ENCODE data around the gene SLC37A2.
"Not testable (repeated sequence)": the region's sequence is repeated elsewhere in the genome, so short reads cannot be mapped to it uniquely, and the experiment has no call there.

The SLC37A2 gene

DNA sequence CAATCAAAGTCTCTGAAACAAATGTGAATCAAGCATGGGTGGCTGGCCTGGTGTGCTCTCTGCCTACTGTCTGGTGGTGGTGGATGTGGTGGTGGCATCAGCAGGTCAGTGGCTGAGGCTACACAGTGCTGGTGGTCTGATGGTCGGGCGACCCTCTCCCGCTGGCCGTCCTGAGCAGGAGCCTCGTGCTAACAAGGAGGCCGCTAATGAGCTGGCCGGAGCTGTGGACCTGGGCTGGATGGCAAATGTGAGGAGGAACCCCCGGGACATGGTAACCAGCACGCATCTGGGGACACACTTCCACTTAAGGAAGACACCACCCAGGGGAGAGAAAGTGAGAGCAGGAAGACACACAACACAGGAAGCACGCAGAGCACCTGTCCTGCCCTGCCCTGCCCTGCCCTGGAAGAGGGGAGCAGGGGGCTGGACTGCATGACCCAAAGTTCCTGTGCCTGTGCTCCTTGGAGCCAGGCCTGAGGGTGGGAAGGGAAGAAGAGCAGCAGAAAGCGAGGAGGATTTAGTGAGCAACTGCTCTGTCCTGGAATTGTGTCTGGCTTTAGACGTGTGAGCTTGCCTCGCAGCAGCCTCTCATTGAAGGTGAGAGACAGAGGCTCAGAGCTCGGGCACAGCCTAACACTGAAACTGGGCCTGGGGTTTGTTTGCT lies 23.7 kb downstream of the SLC37A2 start:
- H3K4me1 ChIP-seq (ENCODE audit: insufficient read depth, low read length), result peaks cover 8% of the 10 kb centered on the region
- no peaks in the 10 kb centered on the region for H3K27me3 ChIP-seq (ENCODE audit: control insufficient read depth in 1 of 2, insufficient read depth in 2 of 2, low read length in 2 of 2)
- no peak overlapping the region for H3K27ac ChIP-seq (ENCODE audit: low read depth, low read length)
- H3K9me3 ChIP-seq (ENCODE audit: low read length), result no peaks in the 10 kb centered on the region
- H3K36me3 ChIP-seq (ENCODE audit: insufficient read depth, low read length), result no peaks in the 10 kb centered on the region
- no peak overlapping the region for H3K9ac ChIP-seq (ENCODE audit: low read length)
- H3K4me3 ChIP-seq (ENCODE audit: low read depth in 1 of 2, low read length in 2 of 2), result no peak overlapping the region

- no peaks in the 10 kb centered on the region for H3K36me3 ChIP-seq (ENCODE audit: insufficient read depth, low read length)
- H3K4me1 ChIP-seq (ENCODE audit: insufficient read depth, low read length), result peaks cover 8% of the 10 kb centered on the region
- H3K27ac ChIP-seq (ENCODE audit: low read depth, low read length), result no peak overlapping the region
- H3K4me3 ChIP-seq (ENCODE audit: low read depth in 1 of 2, low read length in 2 of 2), result no peak overlapping the region
- no peaks in the 10 kb centered on the region for H3K27me3 ChIP-seq (ENCODE audit: control insufficient read depth in 1 of 2, insufficient read depth in 2 of 2, low read length in 2 of 2)
- H3K9me3 ChIP-seq (ENCODE audit: low read length), result no peaks in the 10 kb centered on the region
- no peak overlapping the region for H3K9ac ChIP-seq (ENCODE audit: low read length)
Observed at GRCh38 chr11:125088123-125088522, 25.0 kb downstream of the SLC37A2 start.

GRCh38 chr11:125088576-125089455 lies 25.7 kb downstream of the SLC37A2 start:
- H3K27me3 ChIP-seq (ENCODE audit: control insufficient read depth in 1 of 2, insufficient read depth in 2 of 2, low read length in 2 of 2), result no peaks in the 10 kb centered on the region
- H3K9me3 ChIP-seq (ENCODE audit: low read length), result no peaks in the 10 kb centered on the region
- H3K27ac ChIP-seq (ENCODE audit: low read depth, low read length), result no peak overlapping the region
- H3K4me1 ChIP-seq (ENCODE audit: insufficient read depth, low read length), result peaks cover 8% of the 10 kb centered on the region
- no peak overlapping the region for H3K4me3 ChIP-seq (ENCODE audit: low read depth in 1 of 2, low read length in 2 of 2)
- H3K36me3 ChIP-seq (ENCODE audit: insufficient read depth, low read length), result no peaks in the 10 kb centered on the region
- no peak overlapping the region for H3K9ac ChIP-seq (ENCODE audit: low read length)

GRCh38 chr11:125089481-125089880 lies 26.4 kb downstream of the SLC37A2 start:
- H3K4me3 ChIP-seq (ENCODE audit: low read depth in 1 of 2, low read length in 2 of 2); H3K36me3 ChIP-seq (ENCODE audit: insufficient read depth, low read length); H3K27ac ChIP-seq (ENCODE audit: low read depth, low read length); H3K9ac ChIP-seq (ENCODE audit: low read length); H3K9me3 ChIP-seq (ENCODE audit: low read length); H3K4me1 ChIP-seq (ENCODE audit: insufficient read depth, low read length); H3K27me3 ChIP-seq (ENCODE audit: control insufficient read depth in 1 of 2, insufficient read depth in 2 of 2, low read length in 2 of 2): not testable (repeated sequence)

DNA sequence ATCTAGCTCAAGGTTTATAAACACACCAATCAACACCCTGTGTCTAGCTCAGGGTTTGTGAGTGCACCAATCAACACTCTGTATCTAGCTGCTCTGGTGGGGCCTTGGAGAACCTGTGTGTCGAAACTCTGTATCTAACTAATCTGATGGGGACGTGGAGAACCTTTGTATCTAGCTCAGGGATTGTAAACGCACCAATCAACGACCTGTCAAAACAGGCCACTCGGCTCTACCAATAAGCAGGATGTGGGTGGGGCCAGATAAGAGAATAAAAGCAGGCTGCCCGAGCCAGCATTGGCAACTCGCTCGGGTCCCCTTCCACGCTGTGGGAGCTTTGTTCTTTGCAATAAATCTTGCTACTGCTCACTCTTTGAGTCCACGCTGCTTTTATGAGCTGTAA lies 27.0 kb downstream of the SLC37A2 start:
- H3K36me3 ChIP-seq (ENCODE audit: insufficient read depth, low read length); H3K9ac ChIP-seq (ENCODE audit: low read length); H3K9me3 ChIP-seq (ENCODE audit: low read length); H3K4me1 ChIP-seq (ENCODE audit: insufficient read depth, low read length); H3K27me3 ChIP-seq (ENCODE audit: control insufficient read depth in 1 of 2, insufficient read depth in 2 of 2, low read length in 2 of 2); H3K4me3 ChIP-seq (ENCODE audit: low read depth in 1 of 2, low read length in 2 of 2); H3K27ac ChIP-seq (ENCODE audit: low read depth, low read length): not testable (repeated sequence)

GRCh38 chr11:125090816-125091215 lies 27.7 kb downstream of the SLC37A2 start:
- peaks cover 2% of the 10 kb centered on the region for H3K36me3 ChIP-seq (ENCODE audit: insufficient read depth, low read length)
- H3K9me3 ChIP-seq (ENCODE audit: low read length), result no peaks in the 10 kb centered on the region
- H3K4me3 ChIP-seq (ENCODE audit: low read depth in 1 of 2, low read length in 2 of 2), result no peak overlapping the region
- H3K27me3 ChIP-seq (ENCODE audit: control insufficient read depth in 1 of 2, insufficient read depth in 2 of 2, low read length in 2 of 2), result no peaks in the 10 kb centered on the region
- H3K9ac ChIP-seq (ENCODE audit: low read length), result no peak overlapping the region
- peaks cover 8% of the 10 kb centered on the region for H3K4me1 ChIP-seq (ENCODE audit: insufficient read depth, low read length)
- no peak overlapping the region for H3K27ac ChIP-seq (ENCODE audit: low read depth, low read length)

GRCh38 chr11:125091247-125091876 lies 28.3 kb downstream of the SLC37A2 start:
- no peak overlapping the region for H3K4me3 ChIP-seq (ENCODE audit: low read depth in 1 of 2, low read length in 2 of 2)
- H3K27ac ChIP-seq (ENCODE audit: low read depth, low read length), result no peak overlapping the region
- H3K27me3 ChIP-seq (ENCODE audit: control insufficient read depth in 1 of 2, insufficient read depth in 2 of 2, low read length in 2 of 2), result no peaks in the 10 kb centered on the region
- no peak overlapping the region for H3K9ac ChIP-seq (ENCODE audit: low read length)
- H3K36me3 ChIP-seq (ENCODE audit: insufficient read depth, low read length), result peaks cover 7% of the 10 kb centered on the region
- peaks cover 8% of the 10 kb centered on the region for H3K4me1 ChIP-seq (ENCODE audit: insufficient read depth, low read length)
- H3K9me3 ChIP-seq (ENCODE audit: low read length), result no peaks in the 10 kb centered on the region

- Histone ChIP-seq H3K4me1 (ENCODE audit: insufficient read depth, low read length) (peaks cover 8% of the 10 kb centered on the region), H3K9me3 (ENCODE audit: low read length) (no peaks in the 10 kb centered on the region), H3K4me3 (ENCODE audit: low read depth in 1 of 2, low read length in 2 of 2) (no peak overlapping the region), H3K27me3 (ENCODE audit: control insufficient read depth in 1 of 2, insufficient read depth in 2 of 2, low read length in 2 of 2) (no peaks in the 10 kb centered on the region), H3K9ac (ENCODE audit: low read length) (no peak overlapping the region), H3K36me3 (ENCODE audit: insufficient read depth, low read length) (peaks cover 9% of the 10 kb centered on the region), H3K27ac (ENCODE audit: low read depth, low read length) (no peak overlapping the region)
Observed at GRCh38 chr11:125091877-125092664, 29.0 kb downstream of the SLC37A2 start.

- Histone ChIP-seq H3K9me3 (ENCODE audit: low read length) (no peaks in the 10 kb centered on the region), H3K4me3 (ENCODE audit: low read depth in 1 of 2, low read length in 2 of 2) (no peak overlapping the region), H3K9ac (ENCODE audit: low read length) (no peak overlapping the region), H3K4me1 (ENCODE audit: insufficient read depth, low read length) (peaks cover 8% of the 10 kb centered on the region), H3K27ac (ENCODE audit: low read depth, low read length) (no peak overlapping the region), H3K36me3 (ENCODE audit: insufficient read depth, low read length) (peaks cover 15% of the 10 kb centered on the region), H3K27me3 (ENCODE audit: control insufficient read depth in 1 of 2, insufficient read depth in 2 of 2, low read length in 2 of 2) (no peaks in the 10 kb centered on the region)
Observed at GRCh38 chr11:125092669-125093068, 29.6 kb downstream of the SLC37A2 start.

- peaks cover 8% of the 10 kb centered on the region for H3K4me1 ChIP-seq (ENCODE audit: insufficient read depth, low read length)
- no peaks in the 10 kb centered on the region for H3K9me3 ChIP-seq (ENCODE audit: low read length)
- no peak overlapping the region for H3K27ac ChIP-seq (ENCODE audit: low read depth, low read length)
- peaks cover 22% of the 10 kb centered on the region for H3K36me3 ChIP-seq (ENCODE audit: insufficient read depth, low read length)
- no peaks in the 10 kb centered on the region for H3K27me3 ChIP-seq (ENCODE audit: control insufficient read depth in 1 of 2, insufficient read depth in 2 of 2, low read length in 2 of 2)
- no peak overlapping the region for H3K9ac ChIP-seq (ENCODE audit: low read length)
- H3K4me3 ChIP-seq (ENCODE audit: low read depth in 1 of 2, low read length in 2 of 2), result no peak overlapping the region
Observed at GRCh38 chr11:125093502-125093901, 30.4 kb downstream of the SLC37A2 start.

DNA sequence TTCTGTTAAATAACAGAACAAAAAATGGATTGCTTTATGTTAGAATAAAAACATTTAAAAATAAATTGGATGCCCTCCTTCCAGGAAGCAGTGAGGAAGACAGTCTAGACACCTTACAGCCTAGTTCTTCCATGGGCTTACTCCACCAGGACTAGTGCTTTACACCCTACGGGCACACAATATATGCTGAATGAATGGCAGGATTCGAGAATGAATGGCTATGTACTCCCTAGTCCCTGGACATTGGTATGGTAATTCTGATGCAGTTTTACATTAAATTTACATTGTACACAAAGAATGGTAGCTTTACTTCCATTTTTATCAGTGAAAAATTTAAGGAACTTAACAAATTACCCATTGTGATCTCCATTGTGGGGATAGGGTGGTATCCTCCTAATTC lies 31.6 kb downstream of the SLC37A2 start:
- H3K36me3 ChIP-seq (ENCODE audit: insufficient read depth, low read length), result peaks cover 22% of the 10 kb centered on the region
- H3K9me3 ChIP-seq (ENCODE audit: low read length), result no peaks in the 10 kb centered on the region
- no peak overlapping the region for H3K4me3 ChIP-seq (ENCODE audit: low read depth in 1 of 2, low read length in 2 of 2)
- H3K4me1 ChIP-seq (ENCODE audit: insufficient read depth, low read length), result peaks cover 8% of the 10 kb centered on the region
- H3K9ac ChIP-seq (ENCODE audit: low read length), result no peak overlapping the region
- H3K27me3 ChIP-seq (ENCODE audit: control insufficient read depth in 1 of 2, insufficient read depth in 2 of 2, low read length in 2 of 2), result no peaks in the 10 kb centered on the region
- no peak overlapping the region for H3K27ac ChIP-seq (ENCODE audit: low read depth, low read length)
